Measurements from ENCODE around the gene MAPK8. TPM values are rescaled to one million over a fixed set of nuclear protein-coding genes. Genes with fewer than 3 reads are reported as not detected.

The MAPK8 gene
- total and polyA plus RNA-seq, 8 donors = 1.2 to 85.0 (median 22.3) TPM

GRCh38 chr10:48412081-48412480, 105.6 kb downstream of the MAPK8 start:
- TF ChIP-seq POLR2A (IDR thresholded peaks at IDR 0.05) (no peak), CTCF (IDR thresholded peaks at IDR 0.05) (no peak), POLR2AphosphoS5 (IDR thresholded peaks at IDR 0.05) (no peak), EP300 (IDR thresholded peaks at IDR 0.05) (no peak)
- no peak overlapping the region for H3K27ac ChIP-seq
- DNase-seq = no peak
- H3K4me1 ChIP-seq = peaks cover 0 to 5% (median 0%) of the 10 kb centered on the region in 4 donors
- H3K4me3 ChIP-seq = no peak overlapping the region
- intact Hi-C loops (cut with DNase I; ENCODE audit: low total_unique reads) = no loop called here
- no peaks in the 10 kb centered on the region for H3K27me3 ChIP-seq
- peaks cover 0 to 55% (median 41%) of the 10 kb centered on the region in 4 donors for H3K36me3 ChIP-seq
- peaks cover 0 to 18% (median 14%) of the 10 kb centered on the region in 4 donors for H3K9me3 ChIP-seq
- WGBS, 5 donors = 98 to 100% (median 98%) methylated on average over 3 of the region's 3 CpGs

- 95 to 99% (median 98%) methylated on average over 4 of the region's 4 CpGs for WGBS, 5 donors
- H3K36me3 ChIP-seq = peaks cover 0 to 55% (median 41%) of the 10 kb centered on the region in 4 donors
- peaks cover 0 to 7% (median 0%) of the 10 kb centered on the region in 4 donors for H3K4me1 ChIP-seq
- H3K27me3 ChIP-seq = no peaks in the 10 kb centered on the region
- no peak overlapping the region for H3K27ac ChIP-seq
- peaks cover 0 to 18% (median 14%) of the 10 kb centered on the region in 4 donors for H3K9me3 ChIP-seq
- TF ChIP-seq EP300 (IDR thresholded peaks at IDR 0.05) (no peak), POLR2A (IDR thresholded peaks at IDR 0.05) (no peak), POLR2AphosphoS5 (IDR thresholded peaks at IDR 0.05) (no peak), CTCF (IDR thresholded peaks at IDR 0.05) (no peak)
- DNase-seq = no peak
- no peak overlapping the region for H3K4me3 ChIP-seq
- intact Hi-C loops (cut with DNase I; ENCODE audit: low total_unique reads) = no loop called here
These were observed 106.5 kb downstream of the MAPK8 start for GRCh38 chr10:48412933-48413332.

GRCh38 chr10:48414160-48414559, 107.7 kb downstream of the MAPK8 start:
- no peaks in the 10 kb centered on the region for H3K27me3 ChIP-seq
- WGBS, 5 donors = 92 to 100% (median 100%) methylated on average over 1 of the region's 1 CpG
- no peak for DNase-seq

GRCh38 chr10:48414778-48415177, 108.3 kb downstream of the MAPK8 start:
- DNase-seq = no peak
- intact Hi-C loops (cut with DNase I; ENCODE audit: low total_unique reads) = no loop called here
- Histone ChIP-seq H3K36me3 (peaks cover 0 to 42% (median 34%) of the 10 kb centered on the region in 4 donors), H3K27ac (no peak overlapping the region), H3K27me3 (no peaks in the 10 kb centered on the region), H3K4me1 (peaks cover 0 to 7% (median 0%) of the 10 kb centered on the region in 4 donors), H3K4me3 (no peak overlapping the region), H3K9me3 (peaks cover 0 to 18% (median 14%) of the 10 kb centered on the region in 4 donors)
- TF ChIP-seq CTCF (IDR thresholded peaks at IDR 0.05) (no peak), EP300 (IDR thresholded peaks at IDR 0.05) (no peak), POLR2AphosphoS5 (IDR thresholded peaks at IDR 0.05) (no peak), POLR2A (IDR thresholded peaks at IDR 0.05) (no peak)
- WGBS, 5 donors = 90 to 100% (median 94%) methylated on average over 1 of the region's 1 CpG

More at GRCh38 chr10:48414160-48414559, 107.7 kb downstream of the MAPK8 start:
- TF ChIP-seq POLR2AphosphoS5 (IDR thresholded peaks at IDR 0.05) (no peak), POLR2A (IDR thresholded peaks at IDR 0.05) (no peak), CTCF (IDR thresholded peaks at IDR 0.05) (no peak), EP300 (IDR thresholded peaks at IDR 0.05) (no peak)
- Histone ChIP-seq H3K36me3 (peaks cover 0 to 47% (median 37%) of the 10 kb centered on the region in 4 donors), H3K4me1 (peaks cover 0 to 7% (median 0%) of the 10 kb centered on the region in 4 donors), H3K27ac (no peak overlapping the region), H3K9me3 (peaks cover 0 to 18% (median 14%) of the 10 kb centered on the region in 4 donors), H3K4me3 (no peak overlapping the region)
- intact Hi-C loops (cut with DNase I; ENCODE audit: low total_unique reads) = no loop called here
